H1 (cell line): ENCODE results near the gene TSC1. TPM values are rescaled to one million over a fixed set of nuclear protein-coding genes. Genes with fewer than 3 reads are reported as not detected.

Source experiments
- CTCF ChIA-PET: fragments of 300-600 bp; sonication (Branson Sonifier 250); formaldehyde crosslinking; loops from one replicate; lab custom pipeline; 2021; ENCODE audit not compliant: partially characterized antibody; lab: Charles Lee
- POLR2A ChIA-PET: fragments of 300-600 bp; sonication (Branson Sonifier 250); formaldehyde crosslinking; loops from one replicate; lab custom pipeline; 2021; ENCODE audit warnings: inconsistent platforms; ENCODE audit not compliant: partially characterized antibody; lab: Charles Lee
- DNase-seq, 2 experiments: peaks; one replicate each; pipeline versions ENCODE4 v3.0.0 to v3.0.0-alpha.2; 2010 to 2022; ENCODE audit warnings: low spot score in 2 of 2, low read depth in 1 of 2, mixed read lengths in 1 of 2
- FAIRE-seq: peaks from 2 replicates; lab custom pipeline; 2011; peaks lifted over from hg19 to GRCh38; lab: Jason Lieb, UNC
- H2AFZ ChIP-seq: 2 replicates; pipeline ENCODE4 v1.8.1; 2012; ENCODE audit warnings: low read length, inconsistent platforms
- H2AK5ac ChIP-seq: 2 replicates; pipeline ENCODE4 v1.6.1; 2013; ENCODE audit warnings: low read depth, low read length
- H2BK120ac ChIP-seq: replicated peaks from 2 replicates; pipeline ENCODE3; 2013; ENCODE audit warnings: low read depth, low read length, inconsistent platforms
- H2BK12ac ChIP-seq: 2 replicates; pipeline ENCODE4 v1.6.1; 2013; ENCODE audit warnings: low read depth, low read length
- H2BK15ac ChIP-seq: 2 replicates; pipeline ENCODE4 v1.6.1; 2013; ENCODE audit warnings: low read length
- H2BK20ac ChIP-seq: 2 replicates; pipeline ENCODE4 v1.6.1; 2013; ENCODE audit warnings: low read length
- H2BK5ac ChIP-seq: 2 replicates; pipeline ENCODE4 v1.6.1; 2013; ENCODE audit warnings: low read depth, low read length
- H3K14ac ChIP-seq: 2 replicates; pipeline ENCODE4 v1.6.1; 2013; ENCODE audit warnings: inconsistent platforms; ENCODE audit not compliant: insufficient read length
- H3K18ac ChIP-seq: 2 replicates; pipeline ENCODE4 v1.6.1; 2013; ENCODE audit warnings: low read length; ENCODE audit errors: extremely low read depth
- H3K23ac ChIP-seq: 2 replicates; pipeline ENCODE4 v1.6.1; 2013; ENCODE audit warnings: inconsistent platforms; ENCODE audit not compliant: insufficient read length
- H3K23me2 ChIP-seq: 2 replicates; pipeline ENCODE4 v1.6.1; 2013; ENCODE audit warnings: low read depth, low read length
- H3K27ac ChIP-seq: 2 replicates; pipeline ENCODE4 v1.6.1; 2011; ENCODE audit warnings: low read depth, low read length, inconsistent platforms
- H3K27me3 ChIP-seq, 4 experiments: replicated peaks in 1 of 4; 1 replicate in 1 of 4; 2 replicates in 3 of 4; pipeline versions ENCODE4 v1.6.1 to v1.8.1; 2011 to 2013; ENCODE audit warnings: low read length in 3 of 4, mild to moderate bottlenecking in 3 of 4, inconsistent platforms in 2 of 4, mixed read lengths in 2 of 4, moderate library complexity in 1 of 4; ENCODE audit not compliant: control insufficient read depth in 3 of 4, insufficient read depth in 3 of 4; ENCODE audit errors: extremely low read depth in 1 of 4
- H3K36me3 ChIP-seq, 4 experiments: 2 replicates each; pipeline versions ENCODE4 v1.6.1 to v1.8.1; 2011 to 2013; ENCODE audit warnings: mild to moderate bottlenecking in 4 of 4, low read length in 3 of 4, moderate library complexity in 2 of 4, control low read depth in 1 of 4, inconsistent platforms in 1 of 4; ENCODE audit not compliant: insufficient read depth in 4 of 4, control insufficient read depth in 2 of 4
- H3K4ac ChIP-seq: replicated peaks from 2 replicates; pipeline ENCODE3; 2013; ENCODE audit warnings: low read length, low read depth, mixed read lengths, inconsistent platforms; ENCODE audit not compliant: insufficient read length
- H3K4me1 ChIP-seq, 4 experiments: replicated peaks in 1 of 4; 1 replicate in 1 of 4; 2 replicates in 3 of 4; pipeline versions ENCODE4 v1.6.1 to v1.8.1; 2011 to 2013; ENCODE audit warnings: low read length in 3 of 4, inconsistent platforms in 2 of 4, mixed read lengths in 1 of 4; ENCODE audit not compliant: insufficient read depth in 4 of 4, control insufficient read depth in 3 of 4
- H3K4me2 ChIP-seq, 2 experiments: 2 replicates each; pipeline versions ENCODE4 v1.6.1 to v1.8.1; 2011 to 2013; ENCODE audit warnings: low read depth in 2 of 2, low read length in 2 of 2, control low read depth in 1 of 2, inconsistent platforms in 1 of 2, mild to moderate bottlenecking in 1 of 2; ENCODE audit not compliant: insufficient read depth in 1 of 2
- H3K4me3 ChIP-seq, 4 experiments: fragments of 200-600, 300-600 bp in 1 of 4; sonication (generic), shearing (Covaris generic), sonication (Bioruptor Twin) in 1 of 4; 2 replicates each; pipeline versions ENCODE4 v1.5.1 to v1.8.1; 2011 to 2016; ENCODE audit warnings: low read length in 4 of 4, low read depth in 3 of 4, control low read depth in 2 of 4, inconsistent platforms in 2 of 4, mild to moderate bottlenecking in 2 of 4, mixed read lengths in 1 of 4, moderate library complexity in 1 of 4; ENCODE audit not compliant: insufficient read depth in 2 of 4; ENCODE audit errors: extremely low read depth in 1 of 4
- H3K56ac ChIP-seq: replicated peaks from 2 replicates; pipeline ENCODE3; 2013; ENCODE audit warnings: low read depth, mild to moderate bottlenecking, mixed read lengths, low read length, inconsistent platforms; ENCODE audit not compliant: insufficient read length
- H3K79me1 ChIP-seq: 2 replicates; pipeline ENCODE4 v1.6.1; 2013; ENCODE audit warnings: low read depth, low read length, control low read depth
- H3K79me2 ChIP-seq, 2 experiments: 2 replicates each; pipeline versions ENCODE4 v1.6.1 to v1.8.1; 2012 to 2013; ENCODE audit warnings: low read length in 2 of 2, mild to moderate bottlenecking in 2 of 2, inconsistent platforms in 1 of 2; ENCODE audit not compliant: insufficient read depth in 2 of 2, control insufficient read depth in 1 of 2
- H3K9ac ChIP-seq, 4 experiments: replicated peaks in 1 of 4; 1 replicate in 1 of 4; 2 replicates in 3 of 4; pipeline versions ENCODE4 v1.6.1 to v1.8.1; 2011 to 2013; ENCODE audit warnings: low read depth in 3 of 4, low read length in 3 of 4, control low read depth in 2 of 4, mild to moderate bottlenecking in 2 of 4, moderate library complexity in 2 of 4, inconsistent platforms in 1 of 4; ENCODE audit errors: extremely low read depth in 1 of 4
- H3K9me3 ChIP-seq, 2 experiments: 2 replicates each; pipeline versions ENCODE4 v1.6.1 to v1.8.1; 2012 to 2013; ENCODE audit warnings: mild to moderate bottlenecking in 2 of 2, moderate library complexity in 2 of 2, control low read depth in 1 of 2, inconsistent platforms in 1 of 2, low read depth in 1 of 2, low read length in 1 of 2, mixed read lengths in 1 of 2; ENCODE audit not compliant: insufficient read depth in 2 of 2
- H4K20me1 ChIP-seq, 2 experiments: replicated peaks in 1 of 2; 2 replicates each; pipeline versions ENCODE3 to v1.8.1; 2011 to 2013; ENCODE audit warnings: inconsistent platforms in 2 of 2, low read length in 2 of 2, mild to moderate bottlenecking in 1 of 2; ENCODE audit not compliant: insufficient read depth in 2 of 2, control insufficient read depth in 1 of 2
- H4K5ac ChIP-seq: 2 replicates; pipeline ENCODE4 v1.6.1; 2013; ENCODE audit warnings: low read length, low read depth, mixed read lengths, inconsistent platforms; ENCODE audit not compliant: insufficient read length
- H4K8ac ChIP-seq: 2 replicates; pipeline ENCODE4 v1.8.0; 2013; ENCODE audit warnings: mild to moderate bottlenecking, moderate library complexity, low read length, inconsistent platforms; ENCODE audit not compliant: insufficient read depth; ENCODE audit errors: extremely low read depth
- H4K91ac ChIP-seq: replicated peaks from 2 replicates; pipeline ENCODE3; 2013; ENCODE audit warnings: low read length, mixed read lengths, inconsistent platforms; ENCODE audit not compliant: insufficient read length
- BCL11A ChIP-seq, 2 experiments: IDR thresholded peaks; one replicate each; pipeline ENCODE4 v1.6.1; 2011; ENCODE audit warnings: low read depth in 2 of 2, low read length in 2 of 2, mild to moderate bottlenecking in 2 of 2
- HDAC6 ChIP-seq: IDR thresholded peaks from one replicate; pipeline ENCODE4 v1.7.1; 2012; ENCODE audit warnings: low read depth, mild to moderate bottlenecking, inconsistent platforms, low read length, moderate library complexity
- MAFK ChIP-seq: IDR thresholded peaks from 2 replicates; pipeline ENCODE4 v1.6.1; 2012; ENCODE audit warnings: low read depth, mild to moderate bottlenecking, improper control_type of control experiment, low read length
- RFX5 ChIP-seq: IDR thresholded peaks from 2 replicates; pipeline ENCODE4 v1.6.1; 2011; ENCODE audit warnings: low read depth, low read length, improper control_type of control experiment, borderline replicate concordance
- SAP30 ChIP-seq: fragments of 300-600 bp; sonication (generic); IDR thresholded peaks from 2 replicates; pipeline ENCODE4 v1.7.1; 2012; ENCODE audit warnings: low read length, moderate library complexity, mild to moderate bottlenecking, inconsistent platforms; ENCODE audit not compliant: insufficient read depth, insufficient replicate concordance
- SUZ12 ChIP-seq: fragments of 200-600 bp; sonication (generic); IDR thresholded peaks from 2 replicates; pipeline ENCODE4 v1.6.1; 2012; ENCODE audit warnings: mild to moderate bottlenecking, inconsistent platforms, low read length, moderate library complexity, mixed read lengths
- TAF7 ChIP-seq: optimal IDR thresholded peaks from 2 replicates; pipeline ENCODE3; 2011; ENCODE audit warnings: low read depth, mild to moderate bottlenecking, inconsistent platforms, low read length, moderate library complexity, borderline replicate concordance
- YY1 ChIP-seq: IDR thresholded peaks from 2 replicates; pipeline ENCODE4 v1.6.1; 2011; ENCODE audit warnings: low read depth, mild to moderate bottlenecking, low read length
- WGBS, 2 experiments: shearing (Covaris generic) in 1 of 2; methylation state at CpG; one replicate each; pipeline versions ENCODE4 v1.1.6 to v1.1.7; 2013 to 2015; ENCODE audit warnings: low lambda C conversion rate in 2 of 2, mixed read lengths in 2 of 2, inconsistent platforms in 1 of 2, low coverage in 1 of 2, missing lambda C conversion rate in 1 of 2; ENCODE audit not compliant: insufficient replicate concordance in 2 of 2, insufficient coverage in 1 of 2, insufficient read length in 1 of 2; ENCODE audit errors: extremely low coverage in 1 of 2, missing lambda C conversion rate in 1 of 2; 5-methylcytosine and 5-hydroxymethylcytosine counted together
- polyA plus RNA-seq, 7 experiments: library from polyadenylated mRNA; depleted of rRNA in 3 of 7; stranded (reverse) in 5 of 7; unstranded in 2 of 7; fragments of >200 nt in 5 of 7; fragments of 200-250 nt in 2 of 7; gene quantifications; 1 replicate in 5 of 7; 2 replicates in 1 of 7; 4 replicates in 1 of 7; pipeline versions ENCODE4 v1.2.1 to v1.2.3, GENCODE V29; 2011 to 2013; ENCODE audit warnings: missing spikeins in 2 of 7, mixed read lengths in 2 of 7
- total RNA-seq: library from RNA; stranded (reverse); fragmentation: NEBNext Ultra II Directional; extraction: Animal tissue kit (Norgen Biotek cat#: 25700); gene quantifications from 2 replicates; pipeline ENCODE4 v1.2.1, GENCODE V29; 2021

The TSC1 gene
- total and polyA plus RNA-seq, 2 of the 8 experiments (the other 6 are each of a cell fraction or from before 2014, with no cell fraction given) = 37.2 to 46.0 TPM

GRCh38 chr9:132864691-132865090 is 79.7 kb downstream of the TSC1 start:
- peaks cover 0 to 2% (median 1%) of the 10 kb centered on the region in 4 experiments; a peak in 1 of 7 replicates for H3K4me1 ChIP-seq
- H4K5ac ChIP-seq = no peak overlapping the region
- 77% methylated on average over 8 of the region's 8 CpGs; no CpG with 5 or more reads in 1 of the 2 experiments for WGBS, 2 experiments
- H2BK5ac ChIP-seq = no peak overlapping the region
- no peak overlapping the region for H2AK5ac ChIP-seq
- FAIRE-seq (no peak), DNase-seq (no peak)
- H3K79me2 ChIP-seq = no peaks in the 10 kb centered on the region
- no peak overlapping the region for H4K91ac ChIP-seq
- no peak overlapping the region for H2BK12ac ChIP-seq
- H3K27ac ChIP-seq = no peak overlapping the region
- no peak overlapping the region for H3K4ac ChIP-seq
- no peak overlapping the region for H3K4me3 ChIP-seq
- no peak overlapping the region for H4K8ac ChIP-seq
- H3K9me3 ChIP-seq = no peaks in the 10 kb centered on the region
- peaks cover 0 to 1% of the 10 kb centered on the region in 2 experiments for H4K20me1 ChIP-seq
- H2AFZ ChIP-seq = no peak overlapping the region
- no peak overlapping the region for H2BK15ac ChIP-seq
- H3K79me1 ChIP-seq = no peaks in the 10 kb centered on the region
- H3K56ac ChIP-seq = no peak overlapping the region
- H3K36me3 ChIP-seq = no peaks in the 10 kb centered on the region
- H3K18ac ChIP-seq = no peak overlapping the region
- ChIA-PET CTCF (interaction anchor here (1.1 to 1.8 kb wide), 4 partner anchors 10 to 37 kb away, joined by 3 to 7 read pairs (median 5); no protein-coding TSS in a partner anchor), POLR2A (interaction anchor here (1.0 kb wide), 1 partner anchor 10 kb away, joined by 3 read pairs; no protein-coding TSS in a partner anchor)
- H3K14ac ChIP-seq = no peak overlapping the region
- no peaks in the 10 kb centered on the region; a peak in 2 of 7 replicates for H3K27me3 ChIP-seq
- H3K4me2 ChIP-seq = no peak overlapping the region
- H3K9ac ChIP-seq = no peak overlapping the region
- H3K23me2 ChIP-seq = no peaks in the 10 kb centered on the region
- no peak overlapping the region for H2BK20ac ChIP-seq
- H3K23ac ChIP-seq = no peak overlapping the region
- H2BK120ac ChIP-seq = no peak overlapping the region
- TF ChIP-seq MAFK (no peak), SUZ12 (no peak), YY1 (no peak), HDAC6 (no peak), SAP30 (no peak), RFX5 (no peak), TAF7 (no peak), BCL11A (IDR thresholded peaks at IDR 0.05; ENCODE audit: low read depth in 2 of 2, low read length in 2 of 2) (no peak)
